ENCODE results near the gene SMCP.

Gene SMCP

GRCh38 chr1:152886085-152886484 lies 8.0 kb downstream of the SMCP start:
- FAIRE-seq: no peak

GRCh38 chr1:152886758-152887409 lies 8.8 kb downstream of the SMCP start:
- FAIRE-seq: no peak

More at GRCh38 chr1:152886085-152886484, 8.0 kb downstream of the SMCP start:
- no peak for DNase-seq (ENCODE audit: insufficient read length, low spot score)

GRCh38 chr1:152888126-152888525 lies 10.0 kb downstream of the SMCP start:
- no peak for DNase-seq (ENCODE audit: insufficient read length, low spot score)

More at GRCh38 chr1:152886758-152887409, 8.8 kb downstream of the SMCP start:
- no peak for DNase-seq (ENCODE audit: insufficient read length, low spot score)

GRCh38 chr1:152899027-152899426 lies 20.9 kb downstream of the SMCP start:
- no peak for DNase-seq (ENCODE audit: insufficient read length, low spot score)
- FAIRE-seq: no peak

More at GRCh38 chr1:152888126-152888525, 10.0 kb downstream of the SMCP start:
- no peak for FAIRE-seq

GRCh38 chr1:152899883-152900282 lies 21.8 kb downstream of the SMCP start:
- DNase-seq (ENCODE audit: insufficient read length, low spot score): no peak
- FAIRE-seq: no peak

- FAIRE-seq: no peak
- no peak for DNase-seq (ENCODE audit: insufficient read length, low spot score)
These were observed 23.5 kb downstream of the SMCP start for GRCh38 chr1:152901631-152902030.

- no peak for FAIRE-seq
- no peak for DNase-seq (ENCODE audit: insufficient read length, low spot score)
These were observed 24.5 kb downstream of the SMCP start for GRCh38 chr1:152902636-152903035.

GRCh38 chr1:152904688-152905440 lies 26.7 kb downstream of the SMCP start:
- DNase-seq (ENCODE audit: insufficient read length, low spot score) (no peak), FAIRE-seq (no peak)

- DNase-seq (ENCODE audit: insufficient read length, low spot score) (peak; percentile 37), FAIRE-seq (no peak)
These were observed 28.0 kb downstream of the SMCP start for GRCh38 chr1:152906023-152906565.

GRCh38 chr1:152907686-152908601 lies 29.8 kb downstream of the SMCP start, which contains the start of gene IVL:
Gene IVL (plus strand): TSS chr1:152908546. CDS start chr1:152909798, 1,252 bp downstream.
- FAIRE-seq (no peak), DNase-seq (ENCODE audit: insufficient read length, low spot score) (no peak)

GRCh38 chr1:152909206-152909605 lies 31.1 kb downstream of the SMCP start:
- no peak for DNase-seq (ENCODE audit: insufficient read length, low spot score)
- FAIRE-seq: no peak

GRCh38 chr1:152912471-152912870 lies 34.3 kb downstream of the SMCP start:
- no peak for DNase-seq (ENCODE audit: insufficient read length, low spot score)
- FAIRE-seq: no peak

- DNase-seq (ENCODE audit: insufficient read length, low spot score) (no peak), FAIRE-seq (no peak)
These were observed 34.8 kb downstream of the SMCP start for GRCh38 chr1:152912900-152913299.

GRCh38 chr1:152917794-152918193 lies 39.7 kb downstream of the SMCP start:
- DNase-seq (ENCODE audit: insufficient read length, low spot score) (no peak), FAIRE-seq (no peak)

GRCh38 chr1:152919071-152919470 lies 40.9 kb downstream of the SMCP start:
- no peak for FAIRE-seq
- DNase-seq (ENCODE audit: insufficient read length, low spot score): no peak

- FAIRE-seq: no peak
These were observed 46.1 kb downstream of the SMCP start for GRCh38 chr1:152924191-152924590.

GRCh38 chr1:152926091-152926490 lies 48.0 kb downstream of the SMCP start:
- FAIRE-seq: no peak
- DNase-seq (ENCODE audit: insufficient read length, low spot score): no peak

More at GRCh38 chr1:152924191-152924590, 46.1 kb downstream of the SMCP start:
- no peak for DNase-seq (ENCODE audit: insufficient read length, low spot score)

GRCh38 chr1:152928671-152929070 lies 50.5 kb downstream of the SMCP start:
- no peak for FAIRE-seq
- DNase-seq (ENCODE audit: insufficient read length, low spot score): no peak

GRCh38 chr1:152932170-152932811 lies 54.2 kb downstream of the SMCP start:
- DNase-seq (ENCODE audit: insufficient read length, low spot score): no peak
- FAIRE-seq: no peak

GRCh38 chr1:152933196-152933595 lies 55.1 kb downstream of the SMCP start:
- DNase-seq (ENCODE audit: insufficient read length, low spot score): no peak
- FAIRE-seq: no peak
